ENCODE data around the gene ADAM11. TPM values are rescaled to one million over a fixed set of nuclear protein-coding genes. Genes with fewer than 3 reads are reported as not detected.

The ADAM11 gene
- total RNA-seq, 4 donors from 2014 or later = 1.5 to 2.5 (median 2.3) TPM; not detected in 1

- no peak for DNase-seq (ENCODE audit: low spot score in 2 of 2)
- peak overlapping the region; percentile 29 for H3K4me3 ChIP-seq (ENCODE audit: low read depth, poor library complexity, severe bottlenecking)
- 6 to 13% methylated on average over 22 to 50 of the region's 58 CpGs for WGBS, 2 donors
- TF ChIP-seq POLR2A (IDR thresholded peaks at IDR 0.05) = no peak
- TF ChIP-seq CTCF (IDR thresholded peaks at IDR 0.05) = no peak
- intact Hi-C loops (cut with DNase I; ENCODE audit: low total_unique reads) = no loop called here
Observed at GRCh38 chr17:44830359-44831288, 71.8 kb downstream of the ADAM11 start.

- 91 to 92% methylated on average over 12 of the region's 12 CpGs for WGBS, 2 donors
- intact Hi-C loops (cut with DNase I; ENCODE audit: low total_unique reads) = no loop called here
- TF ChIP-seq CTCF (IDR thresholded peaks at IDR 0.05) = no peak
- TF ChIP-seq POLR2A (IDR thresholded peaks at IDR 0.05) = no peak
- H3K4me3 ChIP-seq (ENCODE audit: low read depth, poor library complexity, severe bottlenecking) = no peak overlapping the region
- no peak for DNase-seq (ENCODE audit: low spot score in 2 of 2)
Observed at GRCh38 chr17:44831371-44831770, 72.6 kb downstream of the ADAM11 start.

Other genes starting within 250 kb of the ADAM11 start
- 1 to 10 TPM in 2 of 4 donors, under 1 TPM in 2; 0.49 to 1.8 (median 0.89) TPM for gene FZD2, start 201.5 kb upstream of the ADAM11 start, total RNA-seq
- gene MEIOC, start 102.5 kb upstream of the ADAM11 start, total RNA-seq = under 1 TPM in 1 of 4 donors, not detected in 3; 0.17 TPM
- 10 to 100 TPM; 13.2 to 19.2 (median 14.4) TPM for gene CCDC43, start 69.2 kb upstream of the ADAM11 start, total RNA-seq
- gene DBF4B, start 50.3 kb upstream of the ADAM11 start, total RNA-seq = 1 to 10 TPM; 1.3 to 3.5 (median 2.1) TPM
- 1 to 10 TPM in 2 of 4 donors, under 1 TPM in 2; 0.25 to 4.6 (median 1.6) TPM for gene GJC1, start 71.3 kb downstream of the ADAM11 start, total RNA-seq
- gene HIGD1B, start 88.9 kb downstream of the ADAM11 start, total RNA-seq = under 1 TPM in 1 of 4 donors, not detected in 3; 0.52 TPM
- gene EFTUD2, start 140.5 kb downstream of the ADAM11 start, total RNA-seq = 10 to 100 TPM; 45.0 to 69.2 (median 51.5) TPM
- under 1 TPM in 1 of 4 donors, not detected in 3; 0.25 TPM for gene GFAP, start 156.5 kb downstream of the ADAM11 start, total RNA-seq
- gene KIF18B, start 188.8 kb downstream of the ADAM11 start, total RNA-seq = 1 to 10 TPM; 1.0 to 2.4 (median 1.5) TPM
- gene C1QL1, start 209.3 kb downstream of the ADAM11 start, total RNA-seq = 1 to 10 TPM in 1 of 4 donors, under 1 TPM in 3; 0.21 to 1.4 (median 0.73) TPM